MM.1S (cell line): ENCODE measurements around the gene PPM1E.

Source experiments
- DNase-seq: peaks from one replicate; pipeline ENCODE4 v3.0.0-alpha.2; 2015
- H2AFZ ChIP-seq: fragments of 300-600 bp; sonication (generic); 2 replicates; pipeline ENCODE4 v1.6.0; 2016; ENCODE audit warnings: antibody characterized with exemption, low read length
- H3F3A ChIP-seq: fragments of 300-600 bp; sonication (generic); 2 replicates; pipeline ENCODE4 v1.6.1; 2016; ENCODE audit warnings: mild to moderate bottlenecking, antibody characterized with exemption, low read length, moderate library complexity, mixed read lengths; ENCODE audit not compliant: insufficient read depth
- H3K27ac ChIP-seq: fragments of 300-600 bp; sonication (generic); 2 replicates; pipeline ENCODE4 v1.5.1; 2016; ENCODE audit warnings: mild to moderate bottlenecking, low read length
- H3K27me3 ChIP-seq: fragments of 300-600 bp; sonication (generic); replicated peaks from 2 replicates; pipeline ENCODE4 v1.6.0; 2016; ENCODE audit warnings: low read length; ENCODE audit not compliant: insufficient read depth
- H3K36me3 ChIP-seq: fragments of 300-600 bp; sonication (generic); replicated peaks from 2 replicates; pipeline ENCODE4 v1.6.1; 2016; ENCODE audit warnings: mild to moderate bottlenecking, low read length, mixed read lengths; ENCODE audit not compliant: insufficient read depth
- H3K4me1 ChIP-seq: fragments of 300-600 bp; sonication (generic); 2 replicates; pipeline ENCODE4 v1.6.1; 2016; ENCODE audit warnings: low read length, mixed read lengths
- H3K4me2 ChIP-seq: fragments of 300-600 bp; sonication (generic); 2 replicates; pipeline ENCODE4 v1.6.0; 2016; ENCODE audit warnings: low read depth, low read length
- H3K4me3 ChIP-seq: fragments of 300-600 bp; sonication (generic); 2 replicates; pipeline ENCODE4 v1.5.1; 2016; ENCODE audit warnings: low read length, mixed read lengths
- H3K79me2 ChIP-seq: fragments of 300-600 bp; sonication (generic); 2 replicates; pipeline ENCODE4 v1.6.1; 2016; ENCODE audit warnings: mixed run types, low read length, mixed read lengths
- H3K9ac ChIP-seq: fragments of 300-600 bp; sonication (generic); 2 replicates; pipeline ENCODE4 v1.6.1; 2016; ENCODE audit warnings: low read length, mixed read lengths
- H3K9me2 ChIP-seq: fragments of 300-600 bp; sonication (generic); replicated peaks from 2 replicates; pipeline ENCODE4 v1.6.1; 2016; ENCODE audit warnings: mild to moderate bottlenecking, low read length, mixed read lengths; ENCODE audit not compliant: insufficient read depth
- H3K9me3 ChIP-seq: fragments of 300-600 bp; sonication (generic); replicated peaks from 2 replicates; pipeline ENCODE4 v1.6.1; 2016; ENCODE audit warnings: mild to moderate bottlenecking, low read length, mixed read lengths; ENCODE audit not compliant: insufficient read depth
- H4K20me1 ChIP-seq: fragments of 300-600 bp; sonication (generic); 2 replicates; pipeline ENCODE4 v1.6.1; 2016; ENCODE audit warnings: mild to moderate bottlenecking, low read length, moderate library complexity, mixed read lengths; ENCODE audit not compliant: insufficient read depth
- CTCF ChIP-seq: fragments of 300-600 bp; sonication (generic); IDR thresholded peaks from 2 replicates; pipeline ENCODE4 v1.5.1; 2016; ENCODE audit warnings: antibody characterized with exemption, low read length, mixed read lengths
- EZH2 ChIP-seq: fragments of 300-600 bp; sonication (generic); optimal IDR thresholded peaks from 2 replicates; pipeline ENCODE3; 2017; ENCODE audit warnings: low read depth, mild to moderate bottlenecking, antibody characterized with exemption, low read length, mixed read lengths
- EZH2phosphoT487 ChIP-seq: fragments of 300-600 bp; sonication (generic); IDR thresholded peaks from 2 replicates; pipeline ENCODE4 v1.6.1; 2018; ENCODE audit warnings: antibody characterized with exemption, low read length

PPM1E gene

GRCh38 chr17:59010026-59010425, 254.4 kb downstream of the PPM1E start:
- no peaks in the 10 kb centered on the region; the same call in 1 of the 2 replicates for H3K36me3 ChIP-seq

GRCh38 chr17:59011975-59012374, 256.3 kb downstream of the PPM1E start:
- H3K9me3 ChIP-seq: no peaks in the 10 kb centered on the region
- no peak overlapping the region for H3K4me2 ChIP-seq
- no peaks in the 10 kb centered on the region for H3K79me2 ChIP-seq
- H4K20me1 ChIP-seq: no peaks in the 10 kb centered on the region
- H3K27ac ChIP-seq: no peak overlapping the region
- no peaks in the 10 kb centered on the region for H3K4me1 ChIP-seq
- no peaks in the 10 kb centered on the region; the same call in 1 of the 2 replicates for H3K36me3 ChIP-seq
- H3K9me2 ChIP-seq: no peaks in the 10 kb centered on the region
- no peak overlapping the region for H2AFZ ChIP-seq
- DNase-seq: no peak
- no peak for TF ChIP-seq EZH2
- TF ChIP-seq EZH2phosphoT487: no peak
- TF ChIP-seq CTCF: no peak
- no peak overlapping the region for H3K9ac ChIP-seq
- no peak overlapping the region for H3K4me3 ChIP-seq
- H3K27me3 ChIP-seq: no peaks in the 10 kb centered on the region
- no peaks in the 10 kb centered on the region for H3F3A ChIP-seq

More at GRCh38 chr17:59010026-59010425, 254.4 kb downstream of the PPM1E start:
- H3K4me3 ChIP-seq: no peak overlapping the region
- H3K4me2 ChIP-seq: no peak overlapping the region
- H3K9ac ChIP-seq: no peak overlapping the region
- no peaks in the 10 kb centered on the region for H3K9me2 ChIP-seq
- 0 out of 2 replicates have a peak, but pooled peaks cover 6% of the 10 kb centered on the region for H3F3A ChIP-seq
- no peak overlapping the region for H3K27ac ChIP-seq
- no peaks in the 10 kb centered on the region for H3K79me2 ChIP-seq
- no peaks in the 10 kb centered on the region for H3K27me3 ChIP-seq
- H2AFZ ChIP-seq: no peak overlapping the region
- H3K4me1 ChIP-seq: no peaks in the 10 kb centered on the region
- DNase-seq: no peak
- TF ChIP-seq EZH2phosphoT487 (no peak), CTCF (no peak), EZH2 (no peak)
- no peaks in the 10 kb centered on the region for H3K9me3 ChIP-seq
- no peaks in the 10 kb centered on the region for H4K20me1 ChIP-seq

GRCh38 chr17:59018019-59018418, 262.4 kb downstream of the PPM1E start:
- Histone ChIP-seq H3K27me3 (no peaks in the 10 kb centered on the region), H3K9me2 (no peaks in the 10 kb centered on the region), H3K9me3 (no peaks in the 10 kb centered on the region), H3K9ac (no peak overlapping the region), H3K4me1 (no peaks in the 10 kb centered on the region), H3K79me2 (no peaks in the 10 kb centered on the region), H3K27ac (no peak overlapping the region), H3F3A (no peaks in the 10 kb centered on the region; the same call in 1 of the 2 replicates), H3K36me3 (no peaks in the 10 kb centered on the region; the same call in 1 of the 2 replicates), H3K4me3 (no peak overlapping the region), H4K20me1 (no peaks in the 10 kb centered on the region), H3K4me2 (no peak overlapping the region), H2AFZ (no peak overlapping the region)
- TF ChIP-seq CTCF: no peak
- no peak for TF ChIP-seq EZH2phosphoT487
- TF ChIP-seq EZH2: no peak
- no peak for DNase-seq
